Raji (cell line): Measurements from ENCODE around the gene AKR1D1.

Source experiments
- POLR2A ChIP-seq: IDR thresholded peaks from 2 replicates; pipeline ENCODE4 v1.6.1; 2011; ENCODE audit warnings: low read depth, low read length, control low read depth; ENCODE audit not compliant: insufficient read depth

AKR1D1 gene

DNA sequence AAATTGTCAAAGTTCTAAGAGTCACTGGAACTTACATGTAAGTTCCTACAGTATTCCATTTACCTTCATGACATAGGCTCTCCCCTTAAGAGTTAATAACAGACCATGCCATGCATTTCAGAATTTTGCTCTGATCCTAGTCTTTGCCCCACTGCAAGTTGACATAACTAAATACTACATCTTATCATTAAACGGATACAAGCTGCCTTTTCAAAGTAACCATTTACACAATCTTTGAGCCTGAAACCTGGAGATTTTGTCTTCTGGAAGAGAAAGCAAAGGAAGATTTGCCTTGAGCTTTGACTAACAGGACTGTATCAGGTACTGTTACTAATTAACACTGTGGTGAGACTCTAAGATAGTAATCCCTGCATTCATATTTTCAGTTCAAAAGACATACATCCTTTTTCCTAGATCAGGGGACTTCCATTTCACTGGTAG lies 9.3 kb upstream of the AKR1D1 start:
- no peak for TF ChIP-seq POLR2A

GRCh38 chr7:138067774-138068173 lies 8.5 kb upstream of the AKR1D1 start:
- TF ChIP-seq POLR2A = no peak

DNA sequence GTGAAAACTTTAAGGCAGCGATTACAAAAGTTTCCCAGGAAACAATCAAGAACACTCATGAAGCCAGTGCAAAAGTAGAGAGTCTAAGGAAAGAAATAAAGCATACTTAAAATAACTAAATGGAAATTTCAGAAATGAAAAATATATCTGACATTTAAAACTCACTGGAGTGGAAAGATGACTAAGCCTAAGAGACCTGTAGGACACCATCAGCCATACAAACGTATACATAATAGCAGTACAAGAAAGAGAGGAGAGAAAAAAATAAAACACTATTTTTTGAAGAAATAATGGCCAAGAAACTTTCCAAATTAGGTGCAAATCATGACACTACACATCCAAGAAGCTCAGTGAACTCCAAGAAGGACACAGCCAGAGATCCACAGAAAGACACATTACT lies 5.4 kb upstream of the AKR1D1 start:
- TF ChIP-seq POLR2A = no peak

DNA sequence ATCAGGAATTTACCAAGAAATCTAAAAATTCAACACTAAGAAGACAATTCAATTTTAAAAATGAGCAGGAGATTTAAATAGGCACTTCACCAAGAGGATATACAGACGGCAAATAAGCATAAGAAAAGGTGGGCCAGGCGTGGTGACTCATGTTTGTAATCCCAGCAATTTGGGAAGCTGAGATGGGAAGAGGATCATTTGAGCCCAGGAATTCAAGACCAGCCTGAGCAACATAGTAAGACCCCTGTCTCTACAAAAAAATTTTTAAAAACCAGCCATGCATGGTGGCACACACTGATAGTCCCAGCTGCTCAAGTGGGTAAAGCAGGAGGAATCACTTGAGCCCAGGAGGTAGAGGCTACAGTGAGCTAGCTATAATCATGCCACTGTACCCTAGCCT lies 3.5 kb upstream of the AKR1D1 start:
- no peak for TF ChIP-seq POLR2A

- no peak for TF ChIP-seq POLR2A
Observed at GRCh38 chr7:138074121-138074520, 2.1 kb upstream of the AKR1D1 start.

DNA sequence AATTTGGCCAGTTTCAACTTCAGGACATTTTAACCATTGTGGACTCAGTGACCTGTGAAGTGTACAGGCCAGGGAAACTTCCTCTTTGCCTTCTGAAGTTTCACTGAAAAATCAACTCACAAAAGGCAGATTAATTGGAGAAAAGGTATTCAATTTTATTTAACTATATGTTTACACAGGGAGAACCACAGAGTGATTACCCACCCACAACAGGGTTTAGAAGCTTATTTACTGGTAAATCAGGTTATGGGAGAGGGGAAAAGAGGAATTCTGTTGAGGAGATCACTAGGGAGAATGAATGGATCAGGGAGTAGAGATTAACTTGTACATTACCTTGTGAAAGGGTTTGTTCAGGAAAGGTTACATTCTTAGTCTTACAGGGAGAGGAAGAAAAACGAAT lies 1.7 kb upstream of the AKR1D1 start:
- TF ChIP-seq POLR2A = no peak

GRCh38 chr7:138075350-138075749 lies 909 bp upstream of the AKR1D1 start:
- TF ChIP-seq POLR2A = no peak

GRCh38 chr7:138077809-138078208 lies 1.6 kb downstream of the AKR1D1 start:
- TF ChIP-seq POLR2A = no peak

- no peak for TF ChIP-seq POLR2A
Observed at GRCh38 chr7:138079137-138079536, 2.9 kb downstream of the AKR1D1 start.

GRCh38 chr7:138081868-138082267 lies 5.6 kb downstream of the AKR1D1 start:
- no peak for TF ChIP-seq POLR2A

GRCh38 chr7:138083859-138084258 lies 7.6 kb downstream of the AKR1D1 start:
- no peak for TF ChIP-seq POLR2A

DNA sequence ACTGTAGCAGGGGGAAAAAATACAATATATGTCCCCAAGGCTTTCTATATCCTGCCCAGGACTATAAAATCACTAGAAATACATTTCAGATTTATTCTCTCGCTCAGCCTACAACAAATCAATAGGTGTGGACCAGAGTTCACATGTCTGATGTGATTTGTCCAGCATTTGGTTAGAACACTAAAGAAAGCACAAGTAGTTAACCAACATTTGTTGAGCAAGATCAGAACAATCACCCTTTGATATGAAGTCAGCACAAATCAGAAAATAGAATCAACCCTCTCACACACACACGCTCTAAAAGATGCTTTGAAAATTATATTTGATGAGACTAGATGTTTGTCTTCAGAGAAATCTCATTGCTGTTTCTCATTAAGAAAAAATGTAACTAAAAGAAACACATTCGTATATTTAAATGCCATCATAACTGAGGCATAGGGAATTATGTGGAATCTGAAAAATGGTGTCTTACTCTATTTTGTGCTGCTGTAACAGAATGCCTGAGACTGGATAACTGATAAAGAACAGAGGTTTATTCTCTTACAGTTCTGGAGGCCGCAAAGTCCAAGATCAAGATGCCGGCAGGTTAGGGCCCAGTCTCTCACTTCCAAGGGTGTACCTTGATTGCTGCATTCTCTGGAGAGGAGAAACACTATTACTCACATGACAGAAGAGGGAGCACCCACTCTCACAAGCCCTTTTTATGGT lies 10.5 kb downstream of the AKR1D1 start:
- no peak for TF ChIP-seq POLR2A

GRCh38 chr7:138089080-138089901 lies 13.0 kb downstream of the AKR1D1 start:
- TF ChIP-seq POLR2A = no peak

- no peak for TF ChIP-seq POLR2A
Observed at GRCh38 chr7:138091032-138091431, 14.8 kb downstream of the AKR1D1 start.

GRCh38 chr7:138092486-138093028 lies 16.3 kb downstream of the AKR1D1 start:
- TF ChIP-seq POLR2A = no peak

- TF ChIP-seq POLR2A = no peak
Observed at GRCh38 chr7:138095972-138096935, 20.0 kb downstream of the AKR1D1 start.
